Activated CD8-positive, alpha-beta memory T cell treated with anti-CD3 and anti-CD28 coated beads for 24 hours (primary cell): Measurements from ENCODE around the gene YBX2.
A peak's percentile ranks its signal among the peaks of the same experiment; 100 is the strongest.
"Not testable (repeated sequence)": the region's sequence is repeated elsewhere in the genome, so short reads cannot be mapped to it uniquely, and the experiment has no call there.

Experiments used
- DNase-seq: peaks from one replicate; pipeline ENCODE4 v3.0.0-alpha.2; 2020

The YBX2 gene

DNA sequence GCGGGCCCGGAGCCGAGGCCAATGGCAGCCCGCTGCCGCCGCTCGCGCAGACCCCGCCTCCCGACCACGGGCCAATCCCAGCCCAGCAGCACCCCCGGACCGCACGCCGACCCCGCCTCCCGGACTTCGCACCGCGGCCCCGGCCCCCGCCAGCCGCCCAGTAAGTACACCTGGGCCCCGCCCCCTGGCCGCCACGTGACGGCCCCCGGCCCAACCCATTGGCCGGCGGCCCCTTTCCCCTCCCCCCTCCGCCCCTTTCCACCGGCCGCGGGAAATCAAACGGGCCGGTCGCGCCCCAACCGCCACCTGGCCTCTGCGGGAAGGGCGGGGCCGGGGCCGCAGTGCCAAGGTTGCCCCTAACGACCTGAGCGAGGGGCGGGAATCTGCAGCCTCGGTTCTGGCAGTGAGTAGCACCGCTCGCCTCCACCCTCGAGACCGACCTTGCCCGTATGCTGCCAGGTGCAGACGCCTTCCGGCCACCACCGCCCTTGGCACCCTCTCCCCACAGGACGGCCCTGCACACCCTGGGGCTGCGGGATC lies at the start of gene YBX2:
TSS of gene YBX2 (minus strand) at position 26 of the 540 bp plus-strand sequence. CDS start 139 bp downstream, outside the sequence.
- peak; percentile 86 for DNase-seq

DNA sequence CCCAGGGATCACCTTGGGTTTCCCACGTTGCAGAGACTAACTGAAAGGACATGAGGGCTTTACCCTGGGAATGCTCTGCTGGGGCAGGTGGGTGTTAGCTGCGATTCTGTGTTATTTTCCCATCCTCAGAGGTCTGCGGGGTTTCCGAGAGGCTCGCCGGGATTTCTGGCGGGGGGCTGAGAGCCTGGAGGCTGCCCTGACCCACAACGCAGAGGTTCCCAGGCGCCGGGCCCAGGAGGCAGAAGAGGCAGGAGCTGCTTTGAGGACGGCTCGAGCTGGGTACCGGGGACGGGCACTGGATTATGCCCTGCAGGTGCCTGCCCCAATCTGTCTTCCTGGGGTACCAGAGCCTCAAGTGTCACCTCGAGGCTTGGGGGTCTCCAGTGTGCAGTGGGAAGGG lies 48.8 kb upstream of the YBX2 start:
- DNase-seq = no peak

DNA sequence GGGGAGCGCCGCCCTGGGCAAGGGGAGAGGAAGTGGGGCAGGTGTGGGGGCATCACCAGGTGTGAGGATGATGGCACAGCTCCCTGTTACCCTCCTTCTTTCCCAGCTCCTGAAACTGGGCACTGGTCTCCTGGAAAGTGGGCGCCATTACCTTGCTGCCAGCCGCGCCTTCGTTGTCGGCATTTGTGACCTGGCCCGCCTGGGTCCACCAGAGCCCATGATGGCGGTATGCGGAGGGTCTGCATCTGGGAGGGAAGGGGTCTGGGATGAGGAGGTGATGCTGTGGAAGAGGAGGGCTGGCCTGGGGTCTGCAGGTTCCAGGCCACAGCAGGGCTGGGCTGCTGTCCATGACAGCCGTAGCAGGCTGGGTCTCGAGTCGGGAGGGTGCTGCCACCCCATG lies 47.4 kb upstream of the YBX2 start:
- no peak for DNase-seq

DNA sequence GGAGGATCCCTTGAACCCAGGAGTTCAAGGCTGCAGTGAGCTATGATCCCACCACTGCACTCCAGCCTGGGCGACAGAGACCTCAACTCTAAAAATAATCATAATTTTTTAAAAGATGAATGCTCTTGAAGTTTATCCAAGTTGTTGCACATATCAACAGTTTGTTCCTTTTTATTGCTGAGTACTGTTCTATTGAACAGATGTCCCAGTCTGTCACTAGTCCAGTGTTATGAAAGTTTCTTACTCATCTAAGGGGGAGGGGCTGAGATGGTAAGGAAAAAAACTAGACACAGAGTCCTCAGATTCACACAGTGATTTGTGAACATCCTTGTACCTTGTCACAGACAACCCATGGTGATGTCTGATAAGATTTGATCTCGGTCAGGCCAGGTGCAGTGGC lies 45.7 kb upstream of the YBX2 start:
- DNase-seq = no peak

DNA sequence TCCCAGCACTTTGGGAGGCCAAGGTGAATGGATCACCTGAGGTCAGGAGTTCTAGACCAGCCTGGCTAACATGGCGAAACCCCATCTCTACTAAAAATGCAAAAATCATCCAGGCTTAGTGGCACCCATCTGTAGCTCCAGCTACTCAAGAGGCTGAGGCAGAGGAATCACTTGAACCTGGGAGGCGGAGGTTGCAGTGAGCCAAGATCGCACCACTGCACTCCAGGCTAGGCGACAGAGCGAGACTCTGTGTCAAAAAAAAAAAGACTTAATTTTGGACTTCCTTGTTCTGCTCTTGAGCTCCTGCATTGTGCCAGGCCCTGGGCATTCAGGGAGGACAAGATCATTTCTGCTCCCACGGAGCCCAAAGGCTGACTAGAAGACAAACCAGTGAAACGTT lies 43.2 kb upstream of the YBX2 start:
- DNase-seq = not testable (repeated sequence)

DNA sequence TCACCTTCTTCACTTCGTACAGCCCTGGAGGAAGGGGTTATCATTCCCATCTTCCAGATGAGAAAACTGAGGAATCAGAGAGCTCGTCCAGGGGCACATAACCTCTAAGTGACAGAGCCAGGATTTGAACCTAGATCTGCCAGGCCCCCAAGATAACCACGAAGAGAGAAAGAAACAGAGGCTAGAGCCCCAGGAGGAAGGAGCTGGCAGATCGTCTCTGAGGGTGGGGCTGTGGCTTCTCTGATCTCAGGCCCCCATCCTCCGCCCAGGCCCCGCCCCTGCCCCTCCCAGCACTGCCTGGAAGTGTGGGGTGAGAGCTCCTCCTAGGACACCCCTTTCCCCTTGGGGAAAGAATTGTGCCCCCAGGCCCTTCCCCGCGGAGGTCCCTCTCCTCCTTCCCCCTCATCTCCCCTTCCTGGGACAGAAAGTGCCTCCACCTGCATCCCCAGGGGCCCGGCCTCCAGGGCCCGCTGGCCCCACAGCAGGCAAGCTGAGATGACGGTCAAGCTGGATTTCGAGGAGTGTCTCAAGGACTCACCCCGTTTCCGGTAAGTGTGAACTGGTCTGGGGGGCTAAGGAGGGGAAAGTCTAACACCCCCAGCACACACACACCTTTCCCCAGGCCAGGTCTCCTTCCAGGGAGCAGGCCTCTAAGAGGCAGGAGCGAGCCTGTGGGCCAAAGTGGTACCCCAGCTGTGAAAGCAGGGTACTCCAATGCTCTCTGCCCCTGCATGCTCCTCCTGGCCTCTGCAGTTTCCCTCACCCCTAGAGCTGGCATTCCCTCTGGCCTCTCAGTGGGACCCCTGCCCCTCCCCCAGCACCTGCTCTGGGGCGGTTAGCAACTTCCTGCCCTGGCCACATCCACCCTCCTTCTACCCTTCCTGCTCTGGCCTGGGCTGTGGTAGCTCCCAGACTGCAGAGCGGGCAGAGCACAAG lies 42.1 kb upstream of the YBX2 start, which contains the start of gene ACAP1:
TSS of gene ACAP1 (plus strand) at position 290 of the 936 bp plus-strand sequence. CDS start at position 496, 206 bp downstream.
- peak; percentile 92 for DNase-seq

DNA sequence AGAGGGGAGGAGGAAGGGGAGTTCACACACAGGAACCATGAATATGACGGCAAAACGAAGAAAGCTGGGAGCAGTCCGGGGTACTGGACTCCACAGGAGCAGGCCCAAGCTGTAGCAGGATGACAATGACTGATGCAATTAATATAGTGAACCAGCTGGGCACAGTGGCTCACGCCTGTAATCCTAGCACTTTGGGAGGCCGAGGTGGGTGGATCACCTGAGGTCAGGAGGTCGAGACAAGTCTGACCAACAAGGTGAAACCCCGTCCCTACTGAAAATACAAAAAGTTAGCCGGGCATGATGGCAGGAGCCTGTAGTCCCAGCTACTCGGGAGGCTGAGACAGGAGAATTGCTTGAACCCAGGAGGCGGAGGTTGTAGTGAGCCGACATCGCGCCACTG lies 41.3 kb upstream of the YBX2 start:
- not testable (repeated sequence) for DNase-seq

DNA sequence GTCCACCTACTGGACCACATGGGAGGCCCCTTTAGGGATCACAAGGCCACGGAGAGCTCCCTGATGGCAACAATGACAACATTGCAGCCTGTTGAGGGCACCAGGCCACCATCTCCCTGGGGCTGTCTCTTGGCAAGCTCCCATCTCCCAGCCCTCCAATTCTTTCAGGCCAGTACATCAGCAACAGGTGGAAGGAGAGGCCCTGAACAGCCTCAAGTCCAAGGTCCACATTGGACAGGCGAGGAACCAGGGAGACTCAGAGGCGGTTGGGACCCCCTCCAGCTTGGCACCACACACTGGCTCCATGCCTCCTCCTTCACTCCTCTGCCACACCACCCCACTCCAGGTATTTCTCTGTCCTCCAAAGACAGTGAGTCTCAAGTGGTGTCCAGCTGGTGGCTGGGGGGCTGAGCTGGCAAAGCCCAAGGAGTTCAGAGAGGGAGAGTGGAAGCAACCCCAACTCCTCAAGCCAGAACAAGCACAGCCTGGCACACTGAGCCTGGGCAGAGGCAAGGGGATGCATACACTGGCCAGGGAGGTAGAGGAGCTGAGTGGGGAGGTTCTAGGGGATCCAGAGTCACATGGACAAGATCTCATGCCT lies 40.6 kb upstream of the YBX2 start:
- no peak for DNase-seq

DNA sequence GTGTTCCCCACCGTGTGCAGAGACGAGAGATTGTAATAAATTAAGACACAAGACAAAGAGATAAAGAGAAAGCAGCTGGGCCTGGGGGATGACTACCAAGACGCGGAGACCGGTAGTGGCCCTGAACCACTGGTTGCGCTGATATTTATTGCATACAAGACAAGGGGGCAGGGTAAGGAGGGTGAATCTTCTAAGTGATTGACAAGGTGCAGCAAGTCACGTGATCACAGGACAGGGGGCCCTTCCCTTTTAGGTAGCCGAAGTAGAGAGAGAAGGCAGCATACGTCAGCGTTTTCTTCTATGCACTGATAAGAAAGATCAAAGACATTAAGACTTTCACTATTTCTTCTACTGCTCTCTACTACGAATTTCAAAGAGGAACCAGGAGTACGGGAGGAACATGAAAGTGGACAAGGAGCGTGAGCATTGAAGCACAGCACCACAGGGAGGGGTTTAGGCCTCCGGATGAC lies 38.2 kb upstream of the YBX2 start:
- DNase-seq = not testable (repeated sequence)

DNA sequence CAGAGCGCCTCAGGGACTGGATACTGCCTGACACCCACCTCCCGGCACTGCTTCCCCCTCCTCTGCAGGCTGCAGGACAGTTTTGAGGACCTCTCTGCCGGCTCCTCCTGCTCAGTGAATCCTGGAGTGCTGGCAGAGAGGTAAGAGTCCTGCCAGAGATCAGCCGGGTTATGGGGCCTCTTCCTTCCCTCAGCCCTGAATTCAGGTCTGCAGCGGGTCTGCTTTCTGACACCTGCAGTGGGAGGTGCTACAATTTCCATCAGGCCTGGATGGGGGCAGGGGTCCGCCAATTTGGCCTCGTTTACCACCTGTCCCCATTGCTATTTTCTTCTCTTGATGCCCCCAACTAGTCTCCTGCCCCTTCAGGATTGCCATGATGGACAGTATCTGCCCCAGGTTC lies 37.7 kb upstream of the YBX2 start:
- no peak for DNase-seq

DNA sequence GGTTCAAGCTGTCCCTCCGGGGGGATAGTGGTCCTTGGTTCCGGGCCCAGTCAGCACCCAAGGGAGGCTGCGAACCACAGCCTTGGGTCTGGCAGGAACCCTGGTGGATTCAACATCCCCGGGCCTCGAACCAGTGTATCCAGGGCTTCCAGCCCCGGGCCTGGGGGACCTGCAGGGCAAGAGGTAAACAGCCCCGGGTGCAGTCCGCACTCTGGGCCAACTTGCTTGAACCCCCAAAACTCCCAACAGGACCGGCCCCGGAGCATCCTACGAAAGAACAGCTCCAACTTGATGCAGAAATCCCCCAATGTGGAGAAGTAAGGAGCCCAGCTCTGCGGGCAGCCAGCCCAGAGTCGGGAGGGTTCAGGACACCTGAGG lies 36.2 kb upstream of the YBX2 start:
- no peak for DNase-seq

DNA sequence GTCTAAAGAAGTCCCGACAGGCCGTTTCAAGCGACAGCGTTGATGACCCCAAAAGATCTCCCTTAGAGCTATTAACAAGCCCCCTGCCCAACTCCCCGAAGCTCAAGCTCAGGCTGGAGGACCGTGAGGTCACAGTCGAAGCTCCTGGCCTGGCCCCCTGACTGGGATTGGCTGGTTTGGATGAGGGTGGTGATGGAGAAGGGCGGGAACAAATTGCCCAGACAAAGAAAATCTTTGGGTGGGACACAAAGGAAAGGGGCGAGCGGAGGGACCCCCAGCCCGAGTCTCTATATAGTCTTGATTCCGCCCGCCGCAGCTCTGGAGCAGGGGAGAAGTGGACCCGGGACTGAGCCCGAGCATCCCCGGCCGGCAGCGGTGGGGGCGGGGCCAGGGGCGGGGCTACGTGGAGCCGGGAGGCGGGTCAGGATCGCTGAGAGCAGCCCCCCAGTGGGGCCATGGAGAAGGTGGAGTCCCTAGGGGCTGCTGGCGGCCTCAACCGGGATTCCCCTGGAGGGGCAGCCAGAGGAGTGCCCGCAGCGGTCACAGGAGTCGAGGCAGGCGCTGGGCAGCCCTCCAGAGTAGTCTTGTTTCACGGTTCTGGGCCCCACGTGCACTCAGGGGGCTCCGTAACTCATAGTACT lies 35.7 kb upstream of the YBX2 start:
- DNase-seq = peak; percentile 94

DNA sequence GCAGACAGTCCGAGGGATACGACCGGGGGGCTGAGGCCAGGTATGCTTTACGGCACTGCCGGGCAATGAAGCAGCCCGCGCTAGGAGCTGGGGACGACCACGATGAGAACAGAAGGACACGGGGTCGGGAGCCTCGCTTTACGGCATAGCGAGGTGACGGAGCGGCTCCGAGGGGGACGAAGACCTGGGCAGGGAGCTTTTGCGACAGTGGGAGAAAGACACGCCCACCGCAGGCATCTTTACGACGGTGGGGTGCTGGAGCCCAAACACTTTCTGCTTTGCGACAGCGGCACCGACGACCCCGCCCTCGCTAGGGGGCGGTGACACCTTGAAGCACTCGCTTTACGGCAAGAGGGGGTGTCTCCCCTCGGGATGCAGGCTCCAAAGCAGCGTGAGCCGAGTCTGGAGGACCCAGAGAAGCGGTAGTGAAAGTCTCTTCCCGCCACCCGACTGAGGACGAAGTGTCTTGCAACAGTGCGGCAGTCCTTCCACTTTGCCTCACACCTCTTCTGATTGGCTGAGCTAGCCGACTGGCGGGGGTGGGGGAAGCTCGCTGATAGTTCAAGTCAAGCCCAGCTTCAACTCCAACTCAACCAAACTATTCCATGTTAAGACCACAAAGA lies 35.0 kb upstream of the YBX2 start:
- peak; percentile 98 for DNase-seq

DNA sequence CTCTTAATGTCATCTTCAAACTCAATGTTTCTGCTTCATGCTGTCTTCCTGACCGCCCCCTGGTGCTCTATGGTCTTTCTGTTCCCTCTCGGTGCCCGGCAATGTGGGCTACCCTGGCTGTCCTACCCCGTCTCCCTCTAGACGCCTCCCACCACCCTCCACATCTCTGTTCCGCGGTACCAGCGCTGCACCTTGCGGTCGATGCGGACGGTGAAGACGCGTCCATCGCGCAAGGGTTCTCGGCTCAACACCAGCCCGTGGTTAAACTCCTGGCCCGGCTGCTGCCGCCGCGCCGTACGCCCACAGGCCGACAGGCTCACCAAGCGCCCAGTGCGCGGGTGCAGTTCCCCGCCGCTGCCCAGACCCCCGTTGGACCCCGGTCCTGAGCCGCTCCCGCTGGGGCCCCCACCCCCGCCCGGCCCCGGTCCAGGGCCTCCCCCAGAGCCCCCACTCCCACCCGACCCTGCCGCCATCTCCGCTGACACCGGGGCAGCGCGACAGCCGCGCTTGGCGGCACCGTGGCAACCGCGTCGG lies 34.5 kb upstream of the YBX2 start, which contains the start of gene NEURL4:
TSS of gene NEURL4 (minus strand) at position 496 of the 534 bp plus-strand sequence. CDS start at position 473, 23 bp downstream.
- DNase-seq = no peak

DNA sequence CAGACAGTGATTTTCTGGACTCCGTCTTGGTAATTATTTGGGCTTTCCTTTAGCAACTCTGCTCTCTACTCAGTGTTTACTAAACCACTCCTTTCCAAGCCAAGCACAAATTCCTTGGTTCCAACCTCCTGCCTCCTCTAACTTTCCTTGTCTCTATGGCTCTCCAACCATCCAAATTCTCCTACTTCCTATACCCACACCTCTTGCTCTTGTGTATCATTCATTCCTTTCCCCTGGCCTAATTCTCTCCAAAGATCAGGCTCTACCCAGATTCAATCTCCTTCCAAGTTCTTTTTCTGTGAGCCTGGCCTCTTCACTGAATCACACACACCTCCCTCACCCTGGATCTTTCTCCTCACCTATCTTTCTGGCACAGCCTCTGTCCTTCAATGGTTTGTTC lies 33.6 kb upstream of the YBX2 start:
- DNase-seq = no peak

DNA sequence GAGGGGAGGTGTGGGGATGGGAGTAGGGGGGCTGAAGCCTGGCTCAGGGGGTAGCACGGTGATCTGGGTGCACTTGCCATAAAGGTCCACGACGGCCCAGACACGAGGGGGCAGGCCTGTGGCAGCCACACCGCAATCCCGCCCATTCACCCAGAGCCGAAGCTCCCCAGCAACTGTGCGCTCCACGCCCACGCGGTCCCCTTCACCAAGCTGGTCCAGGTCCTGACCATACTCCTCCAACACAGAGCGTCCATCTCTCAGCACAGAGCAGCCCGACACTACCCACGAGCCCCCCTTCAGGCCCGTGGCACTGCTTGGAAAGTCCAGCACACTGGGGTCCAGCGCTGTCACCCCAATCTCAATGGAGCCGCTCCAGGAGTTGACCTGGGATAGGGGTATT lies 33.1 kb upstream of the YBX2 start:
- DNase-seq = no peak

DNA sequence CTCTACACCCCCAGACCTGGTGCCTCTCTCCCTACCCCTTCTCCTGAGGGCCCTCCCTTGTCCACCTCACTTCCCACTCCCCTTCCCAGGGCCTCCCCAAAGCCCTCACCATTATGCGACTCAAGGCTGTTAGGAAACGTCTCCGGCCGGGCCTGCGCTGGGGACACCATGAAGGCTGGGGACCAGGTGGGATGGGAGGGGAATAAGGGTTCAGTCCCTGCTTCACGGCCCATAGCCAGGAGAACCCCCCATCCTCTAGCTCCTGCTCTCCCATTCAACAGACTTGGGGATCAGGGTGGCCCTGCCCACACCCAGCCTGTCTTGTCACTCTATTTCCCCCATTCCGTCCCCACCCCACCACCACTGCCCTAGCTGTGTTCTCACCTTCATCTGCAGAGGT lies 32.6 kb upstream of the YBX2 start:
- no peak for DNase-seq

DNA sequence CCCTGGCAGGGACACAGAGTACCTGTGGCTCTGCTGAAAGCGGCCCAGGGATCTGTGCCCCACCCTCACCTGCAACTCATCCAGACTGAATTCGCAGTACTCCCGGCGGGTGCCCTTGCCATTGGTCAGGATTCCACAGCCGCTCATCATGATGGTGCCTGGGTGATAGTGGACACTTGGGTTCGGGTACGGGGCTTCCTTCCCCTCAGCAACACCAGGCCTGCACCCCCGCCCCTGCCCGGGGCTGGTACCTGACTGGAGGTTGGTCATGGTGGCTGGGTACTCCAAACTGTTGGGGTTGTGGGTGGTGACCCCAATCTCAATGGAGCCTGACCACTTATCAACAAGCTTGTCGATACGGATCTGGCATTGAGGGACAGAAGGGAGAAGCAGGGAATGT lies 31.7 kb upstream of the YBX2 start:
- no peak for DNase-seq

DNA sequence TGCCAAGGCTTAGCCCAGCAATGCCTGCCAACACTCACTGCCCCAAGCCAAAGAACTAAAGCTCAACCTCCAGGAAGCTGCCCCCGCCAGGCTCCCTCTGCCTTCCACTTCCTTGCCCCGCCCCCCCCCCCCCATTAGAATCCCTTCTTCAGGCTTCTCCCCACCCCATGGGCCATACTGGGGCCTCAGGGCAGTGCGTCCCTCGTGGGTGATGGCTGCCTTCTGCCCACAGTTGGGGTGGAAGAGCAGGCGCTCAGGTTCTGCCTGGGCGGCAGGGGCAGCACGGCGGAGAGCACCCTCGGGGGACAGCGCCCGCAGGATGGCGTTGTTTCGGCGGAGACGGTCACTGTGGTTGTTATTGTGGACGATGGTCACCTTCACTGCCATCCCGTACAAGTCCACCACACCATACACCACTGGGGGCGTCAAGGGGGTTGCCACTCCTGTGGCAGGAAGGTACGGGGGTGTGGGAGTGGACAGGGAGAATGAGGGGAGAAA lies 30.6 kb upstream of the YBX2 start:
- DNase-seq = no peak

DNA sequence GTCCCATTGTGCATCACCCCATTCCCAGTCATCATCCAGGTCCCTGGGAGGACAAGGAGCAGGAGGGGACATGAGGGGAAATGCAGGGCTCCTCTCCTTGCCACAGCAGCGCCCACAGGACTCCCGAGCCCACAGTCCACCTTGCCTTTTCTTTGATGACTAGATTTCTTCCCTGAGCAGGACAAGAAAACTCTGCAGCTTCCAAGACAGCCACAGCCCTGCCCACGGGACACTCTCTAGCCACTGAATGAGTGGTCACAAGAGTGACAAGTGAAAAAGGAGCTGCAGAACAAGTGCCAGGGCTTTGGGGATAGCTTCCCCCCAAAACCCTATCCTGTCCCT lies 30.0 kb upstream of the YBX2 start:
- DNase-seq = no peak

DNA sequence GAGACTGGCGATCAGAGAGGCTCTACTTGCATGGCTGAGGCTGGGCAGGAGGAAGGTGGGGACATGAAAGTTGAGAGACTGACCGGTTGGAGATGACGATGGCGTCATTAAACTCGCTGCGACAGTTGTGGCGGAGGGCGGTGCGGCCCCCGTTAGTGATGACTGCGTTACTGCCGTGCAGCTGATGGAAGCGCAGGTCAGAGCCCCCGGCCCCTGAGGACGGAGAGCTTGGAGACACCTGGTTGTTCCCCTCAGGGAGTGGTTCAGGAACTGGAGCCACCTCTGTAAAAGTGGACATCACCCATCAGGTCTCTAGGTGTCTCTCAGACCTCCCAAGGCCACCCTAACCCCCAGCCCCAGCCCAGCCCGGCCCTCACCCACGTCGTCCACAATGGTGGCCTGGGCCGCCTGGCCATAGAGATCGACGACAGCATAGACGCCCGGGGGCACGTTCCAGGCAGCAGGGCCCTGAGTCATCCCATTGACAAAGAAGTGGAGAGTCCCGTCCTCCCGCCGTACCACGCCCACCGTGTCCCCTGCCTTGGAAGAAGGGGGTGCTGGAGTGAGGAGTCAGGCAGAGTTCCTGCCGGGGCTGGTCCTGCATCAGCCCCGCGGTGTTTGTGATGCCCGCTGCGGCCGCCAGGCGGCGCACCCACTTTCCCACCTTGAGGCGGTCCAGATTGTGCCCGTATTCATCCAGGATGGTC lies 29.4 kb upstream of the YBX2 start:
- DNase-seq = peak; percentile 88
